Loucy (cell line): Measurements from ENCODE around the gene PACSIN2.

Source experiments
- EZH2phosphoT487 ChIP-seq: fragments of 200-600 bp; IDR thresholded peaks from 2 replicates; pipeline ENCODE4 v1.6.1; 2018; ENCODE audit warnings: antibody characterized with exemption, mild to moderate bottlenecking, moderate library complexity, borderline replicate concordance
- TF ChIP-seq, protein P1 (sequence below): fragments of 200-600 bp; sonication (generic); conservative IDR thresholded peaks from 2 replicates; pipeline ENCODE4 v1.5.1; 2014; ENCODE audit warnings: mild to moderate bottlenecking, antibody characterized with exemption, low read length

- no peak for TF ChIP-seq EZH2phosphoT487
- TF ChIP-seq, protein P1, sequence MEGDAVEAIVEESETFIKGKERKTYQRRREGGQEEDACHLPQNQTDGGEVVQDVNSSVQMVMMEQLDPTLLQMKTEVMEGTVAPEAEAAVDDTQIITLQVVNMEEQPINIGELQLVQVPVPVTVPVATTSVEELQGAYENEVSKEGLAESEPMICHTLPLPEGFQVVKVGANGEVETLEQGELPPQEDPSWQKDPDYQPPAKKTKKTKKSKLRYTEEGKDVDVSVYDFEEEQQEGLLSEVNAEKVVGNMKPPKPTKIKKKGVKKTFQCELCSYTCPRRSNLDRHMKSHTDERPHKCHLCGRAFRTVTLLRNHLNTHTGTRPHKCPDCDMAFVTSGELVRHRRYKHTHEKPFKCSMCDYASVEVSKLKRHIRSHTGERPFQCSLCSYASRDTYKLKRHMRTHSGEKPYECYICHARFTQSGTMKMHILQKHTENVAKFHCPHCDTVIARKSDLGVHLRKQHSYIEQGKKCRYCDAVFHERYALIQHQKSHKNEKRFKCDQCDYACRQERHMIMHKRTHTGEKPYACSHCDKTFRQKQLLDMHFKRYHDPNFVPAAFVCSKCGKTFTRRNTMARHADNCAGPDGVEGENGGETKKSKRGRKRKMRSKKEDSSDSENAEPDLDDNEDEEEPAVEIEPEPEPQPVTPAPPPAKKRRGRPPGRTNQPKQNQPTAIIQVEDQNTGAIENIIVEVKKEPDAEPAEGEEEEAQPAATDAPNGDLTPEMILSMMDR: no peak
Observed at GRCh38 chr22:42834177-42834949, 180.6 kb downstream of the PACSIN2 start.
